Neural progenitor cell (in vitro differentiated cells): ENCODE results near the gene ZYG11A.

Experiments
- EZH2phosphoT487 ChIP-seq: fragments of 200-600 bp; sonication (generic); IDR thresholded peaks from 2 replicates; pipeline ENCODE4 v1.6.1; 2017; ENCODE audit warnings: antibody characterized with exemption
- TF ChIP-seq, protein P1 (sequence below): fragments of 200-600 bp; sonication (generic); IDR thresholded peaks from 2 replicates; pipeline ENCODE4 v1.5.1; 2017; ENCODE audit warnings: antibody characterized with exemption, mild to moderate bottlenecking

DNA sequence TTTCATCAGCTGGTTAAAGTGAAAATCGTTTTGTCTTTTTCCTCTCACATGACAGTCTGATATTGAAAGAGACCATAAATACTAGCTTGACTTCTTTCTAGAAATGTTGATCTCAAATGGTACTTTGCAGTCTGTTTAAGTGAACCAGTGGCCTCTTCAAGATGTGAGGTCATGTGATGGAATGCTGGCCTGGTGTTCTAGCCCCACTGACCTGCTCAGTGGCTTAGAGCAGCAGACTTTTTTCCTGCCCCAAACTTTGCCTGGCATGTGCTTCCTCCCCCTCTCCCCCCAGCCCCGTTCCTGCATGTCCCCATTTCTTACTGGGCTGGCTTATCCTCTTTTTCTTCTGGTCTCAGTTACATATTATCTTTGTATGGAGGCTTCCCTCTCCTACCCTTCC, 34.3 kb downstream of the ZYG11A start:
- no peak for TF ChIP-seq EZH2phosphoT487
- TF ChIP-seq, protein P1, sequence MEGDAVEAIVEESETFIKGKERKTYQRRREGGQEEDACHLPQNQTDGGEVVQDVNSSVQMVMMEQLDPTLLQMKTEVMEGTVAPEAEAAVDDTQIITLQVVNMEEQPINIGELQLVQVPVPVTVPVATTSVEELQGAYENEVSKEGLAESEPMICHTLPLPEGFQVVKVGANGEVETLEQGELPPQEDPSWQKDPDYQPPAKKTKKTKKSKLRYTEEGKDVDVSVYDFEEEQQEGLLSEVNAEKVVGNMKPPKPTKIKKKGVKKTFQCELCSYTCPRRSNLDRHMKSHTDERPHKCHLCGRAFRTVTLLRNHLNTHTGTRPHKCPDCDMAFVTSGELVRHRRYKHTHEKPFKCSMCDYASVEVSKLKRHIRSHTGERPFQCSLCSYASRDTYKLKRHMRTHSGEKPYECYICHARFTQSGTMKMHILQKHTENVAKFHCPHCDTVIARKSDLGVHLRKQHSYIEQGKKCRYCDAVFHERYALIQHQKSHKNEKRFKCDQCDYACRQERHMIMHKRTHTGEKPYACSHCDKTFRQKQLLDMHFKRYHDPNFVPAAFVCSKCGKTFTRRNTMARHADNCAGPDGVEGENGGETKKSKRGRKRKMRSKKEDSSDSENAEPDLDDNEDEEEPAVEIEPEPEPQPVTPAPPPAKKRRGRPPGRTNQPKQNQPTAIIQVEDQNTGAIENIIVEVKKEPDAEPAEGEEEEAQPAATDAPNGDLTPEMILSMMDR = no peak
